ENCODE measurements around the gene MARVELD2. TPM values are rescaled to one million over a fixed set of nuclear protein-coding genes. Genes with fewer than 3 reads are reported as not detected.
A peak's percentile ranks its signal among the peaks of the same experiment; 100 is the strongest.
"Not testable (repeated sequence)": the region's sequence is repeated elsewhere in the genome, so short reads cannot be mapped to it uniquely, and the experiment has no call there.

MARVELD2 gene
- total RNA-seq, 1 experiment from 2014 or later = 21.6 TPM

- no peak; the same call in 1 of the 2 replicates for TF ChIP-seq RAD21 (IDR thresholded peaks at IDR 0.05; ENCODE audit: low read depth)
Measured at GRCh38 chr5:69450116-69450515, 35.2 kb downstream of the MARVELD2 start (continued).

GRCh38 chr5:69450527-69450926 is 35.6 kb downstream of the MARVELD2 start:
- ATAC-seq; H3K79me2 ChIP-seq (ENCODE audit: insufficient read depth, low read length); H2AFZ ChIP-seq (ENCODE audit: low read depth, low read length, poor library complexity, severe bottlenecking); H3K9me2 ChIP-seq (ENCODE audit: insufficient read depth); H3K4me3 ChIP-seq (replicated peaks in 1 of 2; ENCODE audit: low read depth in 1 of 2, low read length in 2 of 2); H3K27ac ChIP-seq (ENCODE audit: low read depth, low read length); H3K9ac ChIP-seq (ENCODE audit: low read length); H3K36me3 ChIP-seq (ENCODE audit: control insufficient read depth in 1 of 2, insufficient read depth in 2 of 2, low read length in 2 of 2); H3K27me3 ChIP-seq (ENCODE audit: insufficient read depth, low read length); BruUV-seq (replicated peaks); H4K20me1 ChIP-seq (ENCODE audit: insufficient read depth); DNase-seq (ENCODE audit: low read depth, low spot score); H3K9me3 ChIP-seq (ENCODE audit: control insufficient read depth in 1 of 2, insufficient read depth in 1 of 2, low read depth in 1 of 2, low read length in 2 of 2); CTCF ChIA-PET; RAD21 ChIA-PET (ENCODE audit: low non-redundant PET in 1 of 2, low total read pairs in 2 of 2, uncharacterized antibody in 2 of 2, unreplicated experiment in 2 of 2); H3K4me1 ChIP-seq (ENCODE audit: control insufficient read depth in 1 of 2, insufficient read depth in 2 of 2, low read length in 2 of 2); intact Hi-C loops (cut with micrococcal nuclease); POLR2A ChIA-PET: not testable (repeated sequence)
- H3K4me2 ChIP-seq (ENCODE audit: low read length) = peak overlapping the region; percentile 2; the same call in 1 of the 2 replicates

GRCh38 chr5:69451941-69452647 is 37.2 kb downstream of the MARVELD2 start:
- Histone ChIP-seq H3K36me3 (ENCODE audit: control insufficient read depth in 1 of 2, insufficient read depth in 2 of 2, low read length in 2 of 2) (no peaks in the 10 kb centered on the region), H3K4me1 (ENCODE audit: control insufficient read depth in 1 of 2, insufficient read depth in 2 of 2, low read length in 2 of 2) (peaks cover 0 to 8% of the 10 kb centered on the region in 2 experiments; a peak in 2 of 4 replicates), H2AFZ (ENCODE audit: low read depth, low read length, poor library complexity, severe bottlenecking) (no peak overlapping the region), H3K27ac (ENCODE audit: low read depth, low read length) (no peak overlapping the region), H3K9me3 (ENCODE audit: control insufficient read depth in 1 of 2, insufficient read depth in 1 of 2, low read depth in 1 of 2, low read length in 2 of 2) (no peaks in the 10 kb centered on the region), H3K79me2 (ENCODE audit: insufficient read depth, low read length) (no peaks in the 10 kb centered on the region), H3K9ac (ENCODE audit: low read length) (no peak overlapping the region), H4K20me1 (ENCODE audit: insufficient read depth) (no peaks in the 10 kb centered on the region), H3K4me2 (ENCODE audit: low read length) (no peak overlapping the region), H3K9me2 (ENCODE audit: insufficient read depth) (no peaks in the 10 kb centered on the region), H3K4me3 (replicated peaks in 1 of 2; ENCODE audit: low read depth in 1 of 2, low read length in 2 of 2) (no peak overlapping the region), H3K27me3 (ENCODE audit: insufficient read depth, low read length) (no peaks in the 10 kb centered on the region)
- intact Hi-C loops (cut with micrococcal nuclease) = no loop called here
- TF ChIP-seq EZH2 (IDR thresholded peaks at IDR 0.05) (no peak), POLR2A (IDR thresholded peaks at IDR 0.05; ENCODE audit: borderline replicate concordance, extremely low read depth, insufficient read depth, insufficient read length) (no peak), ZFX (IDR thresholded peaks at IDR 0.05) (no peak), JUND (IDR thresholded peaks at IDR 0.05) (no peak), CBX3 (IDR thresholded peaks at IDR 0.05; ENCODE audit: low read depth) (no peak), CTCF (IDR thresholded peaks at IDR 0.05 in 2 of 3, conservative IDR thresholded peaks at IDR 0.05 in 1 of 3; ENCODE audit: borderline replicate concordance in 1 of 3, insufficient read depth in 1 of 3, low read depth in 2 of 3, low read length in 2 of 3) (no peak)
- ATAC-seq (no peak), DNase-seq (ENCODE audit: low read depth, low spot score) (no peak)
- ChIA-PET CTCF (interaction anchor here (1.2 kb wide), 1 partner anchor 359 kb away, joined by 4 read pairs; the partner anchor contains the start of gene SLC30A5), RAD21 (ENCODE audit: low non-redundant PET in 1 of 2, low total read pairs in 2 of 2, uncharacterized antibody in 2 of 2, unreplicated experiment in 2 of 2) (no interaction called here), POLR2A (no interaction called here)
- BruUV-seq (replicated peaks) = no TSS peak

GRCh38 chr5:69453487-69453886 is 38.6 kb downstream of the MARVELD2 start:
- H3K9me2 ChIP-seq (ENCODE audit: insufficient read depth); ATAC-seq; H3K4me2 ChIP-seq (ENCODE audit: low read length); CTCF ChIA-PET; H3K36me3 ChIP-seq (ENCODE audit: control insufficient read depth in 1 of 2, insufficient read depth in 2 of 2, low read length in 2 of 2); RAD21 ChIA-PET (ENCODE audit: low non-redundant PET in 1 of 2, low total read pairs in 2 of 2, uncharacterized antibody in 2 of 2, unreplicated experiment in 2 of 2); H3K27me3 ChIP-seq (ENCODE audit: insufficient read depth, low read length); H4K20me1 ChIP-seq (ENCODE audit: insufficient read depth); H3K9me3 ChIP-seq (ENCODE audit: control insufficient read depth in 1 of 2, insufficient read depth in 1 of 2, low read depth in 1 of 2, low read length in 2 of 2); H3K9ac ChIP-seq (ENCODE audit: low read length); POLR2A ChIA-PET; H3K79me2 ChIP-seq (ENCODE audit: insufficient read depth, low read length); H3K4me1 ChIP-seq (ENCODE audit: control insufficient read depth in 1 of 2, insufficient read depth in 2 of 2, low read length in 2 of 2); H3K4me3 ChIP-seq (replicated peaks in 1 of 2; ENCODE audit: low read depth in 1 of 2, low read length in 2 of 2); H2AFZ ChIP-seq (ENCODE audit: low read depth, low read length, poor library complexity, severe bottlenecking); intact Hi-C loops (cut with micrococcal nuclease); BruUV-seq (replicated peaks); DNase-seq (ENCODE audit: low read depth, low spot score); H3K27ac ChIP-seq (ENCODE audit: low read depth, low read length): not testable (repeated sequence)
